MM.1S (cell line): ENCODE results near the gene SLC9A5.

Experiments used
- DNase-seq: peaks from one replicate; pipeline ENCODE4 v3.0.0-alpha.2; 2015
- H2AFZ ChIP-seq: fragments of 300-600 bp; sonication (generic); 2 replicates; pipeline ENCODE4 v1.6.0; 2016; ENCODE audit warnings: antibody characterized with exemption, low read length
- H3F3A ChIP-seq: fragments of 300-600 bp; sonication (generic); 2 replicates; pipeline ENCODE4 v1.6.1; 2016; ENCODE audit warnings: mild to moderate bottlenecking, antibody characterized with exemption, low read length, moderate library complexity, mixed read lengths; ENCODE audit not compliant: insufficient read depth
- H3K27ac ChIP-seq: fragments of 300-600 bp; sonication (generic); 2 replicates; pipeline ENCODE4 v1.5.1; 2016; ENCODE audit warnings: mild to moderate bottlenecking, low read length
- H3K27me3 ChIP-seq: fragments of 300-600 bp; sonication (generic); replicated peaks from 2 replicates; pipeline ENCODE4 v1.6.0; 2016; ENCODE audit warnings: low read length; ENCODE audit not compliant: insufficient read depth
- H3K36me3 ChIP-seq: fragments of 300-600 bp; sonication (generic); replicated peaks from 2 replicates; pipeline ENCODE4 v1.6.1; 2016; ENCODE audit warnings: mild to moderate bottlenecking, low read length, mixed read lengths; ENCODE audit not compliant: insufficient read depth
- H3K4me1 ChIP-seq: fragments of 300-600 bp; sonication (generic); 2 replicates; pipeline ENCODE4 v1.6.1; 2016; ENCODE audit warnings: low read length, mixed read lengths
- H3K4me2 ChIP-seq: fragments of 300-600 bp; sonication (generic); 2 replicates; pipeline ENCODE4 v1.6.0; 2016; ENCODE audit warnings: low read depth, low read length
- H3K4me3 ChIP-seq: fragments of 300-600 bp; sonication (generic); 2 replicates; pipeline ENCODE4 v1.5.1; 2016; ENCODE audit warnings: low read length, mixed read lengths
- H3K79me2 ChIP-seq: fragments of 300-600 bp; sonication (generic); 2 replicates; pipeline ENCODE4 v1.6.1; 2016; ENCODE audit warnings: mixed run types, low read length, mixed read lengths
- H3K9ac ChIP-seq: fragments of 300-600 bp; sonication (generic); 2 replicates; pipeline ENCODE4 v1.6.1; 2016; ENCODE audit warnings: low read length, mixed read lengths
- H3K9me2 ChIP-seq: fragments of 300-600 bp; sonication (generic); replicated peaks from 2 replicates; pipeline ENCODE4 v1.6.1; 2016; ENCODE audit warnings: mild to moderate bottlenecking, low read length, mixed read lengths; ENCODE audit not compliant: insufficient read depth
- H3K9me3 ChIP-seq: fragments of 300-600 bp; sonication (generic); replicated peaks from 2 replicates; pipeline ENCODE4 v1.6.1; 2016; ENCODE audit warnings: mild to moderate bottlenecking, low read length, mixed read lengths; ENCODE audit not compliant: insufficient read depth
- H4K20me1 ChIP-seq: fragments of 300-600 bp; sonication (generic); 2 replicates; pipeline ENCODE4 v1.6.1; 2016; ENCODE audit warnings: mild to moderate bottlenecking, low read length, moderate library complexity, mixed read lengths; ENCODE audit not compliant: insufficient read depth
- EZH2 ChIP-seq: fragments of 300-600 bp; sonication (generic); optimal IDR thresholded peaks from 2 replicates; pipeline ENCODE3; 2017; ENCODE audit warnings: low read depth, mild to moderate bottlenecking, antibody characterized with exemption, low read length, mixed read lengths
- EZH2phosphoT487 ChIP-seq: fragments of 300-600 bp; sonication (generic); IDR thresholded peaks from 2 replicates; pipeline ENCODE4 v1.6.1; 2018; ENCODE audit warnings: antibody characterized with exemption, low read length
- TF ChIP-seq, protein P1 (sequence below): fragments of 300-600 bp; sonication (generic); IDR thresholded peaks from 2 replicates; pipeline ENCODE4 v1.5.1; 2016; ENCODE audit warnings: antibody characterized with exemption, low read length, mixed read lengths

SLC9A5 gene

DNA sequence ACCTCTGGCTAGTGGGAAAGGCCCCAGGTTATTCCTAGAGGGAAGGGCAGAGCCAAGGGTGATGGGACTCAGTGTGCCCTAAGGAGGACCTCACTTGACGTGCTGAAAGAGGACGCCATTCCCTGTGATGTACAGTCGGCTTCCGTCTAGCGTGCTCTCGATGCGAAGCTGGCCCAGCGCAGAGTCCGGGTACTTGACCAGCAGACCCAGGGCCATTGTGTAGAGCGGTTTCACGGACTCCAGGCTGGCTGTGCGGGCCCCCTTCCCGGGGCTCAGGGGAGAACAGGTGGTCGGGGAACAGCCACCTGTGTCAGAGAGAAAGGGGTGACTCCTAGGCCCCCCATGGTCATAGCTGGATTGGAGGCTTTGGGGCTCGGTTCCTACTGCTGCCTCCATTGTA lies 50.5 kb downstream of the SLC9A5 start:
- no peak overlapping the region for H2AFZ ChIP-seq

DNA sequence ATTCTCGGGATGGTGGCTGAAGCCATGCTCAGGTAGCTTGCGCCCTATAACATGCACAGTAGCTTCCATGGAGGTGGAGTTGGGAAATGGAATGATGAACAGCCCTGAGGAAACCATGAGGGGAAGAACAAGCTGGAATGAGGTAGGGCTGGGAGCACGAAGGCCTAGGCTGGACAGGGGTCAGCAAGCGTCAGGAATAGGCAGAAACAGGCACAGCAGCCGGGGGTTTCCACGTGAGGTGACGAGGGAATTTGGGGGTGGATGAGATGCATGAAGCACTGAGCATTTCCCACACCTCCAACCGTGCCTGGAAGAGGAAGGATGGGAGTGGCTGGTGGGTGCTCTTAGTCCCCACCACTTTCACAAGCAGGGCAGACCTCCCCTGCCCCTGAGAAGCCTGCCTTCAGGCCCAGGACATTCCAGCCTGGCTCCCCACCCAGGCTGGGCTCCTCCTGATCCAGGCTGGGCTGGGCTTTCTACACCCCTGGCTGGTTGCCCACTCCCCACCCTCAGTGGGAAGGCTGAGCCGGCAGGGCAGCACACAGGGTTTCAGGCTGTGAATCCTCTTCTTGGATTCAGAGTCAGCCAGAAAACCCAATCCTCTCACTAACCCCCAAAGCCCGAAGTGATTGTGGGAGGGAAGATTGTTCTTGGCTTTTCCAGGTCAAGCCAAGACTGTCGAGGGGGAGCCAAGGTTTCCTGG lies 52.5 kb downstream of the SLC9A5 start:
- Histone ChIP-seq H3K4me2 (no peak overlapping the region), H3K4me3 (no peak overlapping the region), H3K27me3 (no peaks in the 10 kb centered on the region), H3K9ac (no peak overlapping the region), H3K4me1 (no peaks in the 10 kb centered on the region), H3K36me3 (no peaks in the 10 kb centered on the region), H3K27ac (no peak overlapping the region), H3F3A (no peaks in the 10 kb centered on the region), H3K79me2 (no peaks in the 10 kb centered on the region), H3K9me2 (no peaks in the 10 kb centered on the region), H4K20me1 (no peaks in the 10 kb centered on the region), H3K9me3 (no peaks in the 10 kb centered on the region), H2AFZ (no peak overlapping the region)
- TF ChIP-seq, protein P1, sequence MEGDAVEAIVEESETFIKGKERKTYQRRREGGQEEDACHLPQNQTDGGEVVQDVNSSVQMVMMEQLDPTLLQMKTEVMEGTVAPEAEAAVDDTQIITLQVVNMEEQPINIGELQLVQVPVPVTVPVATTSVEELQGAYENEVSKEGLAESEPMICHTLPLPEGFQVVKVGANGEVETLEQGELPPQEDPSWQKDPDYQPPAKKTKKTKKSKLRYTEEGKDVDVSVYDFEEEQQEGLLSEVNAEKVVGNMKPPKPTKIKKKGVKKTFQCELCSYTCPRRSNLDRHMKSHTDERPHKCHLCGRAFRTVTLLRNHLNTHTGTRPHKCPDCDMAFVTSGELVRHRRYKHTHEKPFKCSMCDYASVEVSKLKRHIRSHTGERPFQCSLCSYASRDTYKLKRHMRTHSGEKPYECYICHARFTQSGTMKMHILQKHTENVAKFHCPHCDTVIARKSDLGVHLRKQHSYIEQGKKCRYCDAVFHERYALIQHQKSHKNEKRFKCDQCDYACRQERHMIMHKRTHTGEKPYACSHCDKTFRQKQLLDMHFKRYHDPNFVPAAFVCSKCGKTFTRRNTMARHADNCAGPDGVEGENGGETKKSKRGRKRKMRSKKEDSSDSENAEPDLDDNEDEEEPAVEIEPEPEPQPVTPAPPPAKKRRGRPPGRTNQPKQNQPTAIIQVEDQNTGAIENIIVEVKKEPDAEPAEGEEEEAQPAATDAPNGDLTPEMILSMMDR, result no peak
- TF ChIP-seq EZH2phosphoT487 (no peak), EZH2 (no peak)
- no peak for DNase-seq

More for the DNA sequence above, 50.5 kb downstream of the SLC9A5 start:
- no peaks in the 10 kb centered on the region for H4K20me1 ChIP-seq
- no peaks in the 10 kb centered on the region for H3F3A ChIP-seq
- no peak overlapping the region for H3K9ac ChIP-seq
- no peak for TF ChIP-seq EZH2phosphoT487
- no peak for TF ChIP-seq EZH2
- TF ChIP-seq, protein P1, result no peak
- H3K9me3 ChIP-seq, result no peaks in the 10 kb centered on the region
- H3K36me3 ChIP-seq, result no peaks in the 10 kb centered on the region
- H3K4me1 ChIP-seq, result no peaks in the 10 kb centered on the region
- H3K4me3 ChIP-seq, result no peak overlapping the region
- H3K9me2 ChIP-seq, result no peaks in the 10 kb centered on the region
- no peak overlapping the region for H3K27ac ChIP-seq
- DNase-seq, result no peak
- no peak overlapping the region for H3K4me2 ChIP-seq
- H3K27me3 ChIP-seq, result peaks cover 11% of the 10 kb centered on the region; the same call in 1 of the 2 replicates
- H3K79me2 ChIP-seq, result no peaks in the 10 kb centered on the region

DNA sequence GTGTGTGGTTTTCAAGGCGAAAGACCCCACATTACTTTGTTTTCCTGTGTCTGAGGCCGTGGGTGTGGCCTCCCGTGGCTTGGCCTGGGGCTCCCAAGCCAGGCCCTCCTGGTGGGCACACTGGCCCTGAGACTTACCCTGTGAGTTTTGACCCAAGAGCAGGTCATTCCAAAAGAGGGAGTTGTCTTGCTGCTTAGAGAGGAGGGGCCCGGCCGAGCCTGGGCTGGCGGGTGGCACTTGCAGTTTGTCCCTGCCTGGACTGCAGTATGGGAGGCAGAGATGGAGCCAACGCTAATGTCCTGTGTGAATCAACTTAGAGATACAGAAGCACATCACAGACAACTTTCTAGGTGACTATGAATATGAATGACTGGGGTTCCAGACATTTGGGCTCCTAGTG lies 53.3 kb downstream of the SLC9A5 start:
- H3K36me3 ChIP-seq, result no peaks in the 10 kb centered on the region
- no peak overlapping the region for H2AFZ ChIP-seq
- TF ChIP-seq, protein P1, result no peak
- TF ChIP-seq EZH2 (no peak), EZH2phosphoT487 (no peak)
- H3K9me3 ChIP-seq, result no peaks in the 10 kb centered on the region
- H3K4me1 ChIP-seq, result no peaks in the 10 kb centered on the region
- H3K79me2 ChIP-seq, result no peaks in the 10 kb centered on the region
- no peak overlapping the region for H3K4me3 ChIP-seq
- no peaks in the 10 kb centered on the region for H4K20me1 ChIP-seq
- no peaks in the 10 kb centered on the region for H3K9me2 ChIP-seq
- H3K9ac ChIP-seq, result no peak overlapping the region
- DNase-seq, result no peak
- H3F3A ChIP-seq, result no peaks in the 10 kb centered on the region
- H3K27me3 ChIP-seq, result no peaks in the 10 kb centered on the region
- H3K27ac ChIP-seq, result no peak overlapping the region
- no peak overlapping the region for H3K4me2 ChIP-seq
